GM15510 (cell line): ENCODE results near the gene ARF6.

Experiments
- POLR2A ChIP-seq: IDR thresholded peaks from 3 replicates; pipeline ENCODE4 v1.6.1; 2011; ENCODE audit warnings: borderline replicate concordance; ENCODE audit not compliant: insufficient read length; ENCODE audit errors: extremely low read depth

The ARF6 gene

DNA sequence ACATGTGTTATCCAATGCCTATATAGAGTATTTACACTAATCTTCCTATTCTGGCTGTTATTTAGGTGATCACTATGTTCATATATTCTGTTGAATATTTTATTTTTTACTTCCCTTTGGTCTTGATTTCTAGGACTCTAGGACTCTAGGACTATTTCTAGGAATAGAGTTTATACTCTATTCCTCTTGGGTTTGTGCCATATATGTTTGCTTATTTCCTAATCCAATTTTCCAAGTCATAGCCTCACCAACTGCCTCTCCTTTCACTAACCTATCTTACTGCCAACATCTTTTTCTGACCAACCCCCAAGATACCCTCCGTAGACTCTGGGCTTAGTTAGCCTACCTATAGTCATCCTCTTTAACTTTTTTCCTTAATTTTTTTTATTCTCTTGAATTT, 28.5 kb downstream of the ARF6 start:
- no peak for TF ChIP-seq POLR2A

DNA sequence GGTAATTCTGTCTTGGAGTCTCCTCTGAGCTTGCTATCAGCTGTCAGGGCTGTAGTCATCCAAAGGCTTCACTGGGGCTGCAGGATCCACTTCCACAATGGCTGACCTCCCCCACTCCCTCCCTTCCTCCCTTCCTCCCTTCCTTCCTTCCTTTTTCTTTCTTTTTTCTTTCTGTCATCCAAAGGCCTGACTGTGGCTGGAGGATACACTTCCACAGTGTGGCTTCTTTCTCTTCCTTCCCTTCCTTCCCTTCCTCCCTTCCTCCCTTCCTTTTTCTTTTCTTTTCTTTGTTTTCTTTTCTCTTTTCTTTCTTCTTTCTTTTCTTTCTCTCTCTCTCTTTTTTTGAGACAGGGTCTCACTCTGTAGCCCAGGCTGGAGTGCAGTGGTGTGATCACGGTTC, 30.6 kb downstream of the ARF6 start:
- TF ChIP-seq POLR2A = no peak

DNA sequence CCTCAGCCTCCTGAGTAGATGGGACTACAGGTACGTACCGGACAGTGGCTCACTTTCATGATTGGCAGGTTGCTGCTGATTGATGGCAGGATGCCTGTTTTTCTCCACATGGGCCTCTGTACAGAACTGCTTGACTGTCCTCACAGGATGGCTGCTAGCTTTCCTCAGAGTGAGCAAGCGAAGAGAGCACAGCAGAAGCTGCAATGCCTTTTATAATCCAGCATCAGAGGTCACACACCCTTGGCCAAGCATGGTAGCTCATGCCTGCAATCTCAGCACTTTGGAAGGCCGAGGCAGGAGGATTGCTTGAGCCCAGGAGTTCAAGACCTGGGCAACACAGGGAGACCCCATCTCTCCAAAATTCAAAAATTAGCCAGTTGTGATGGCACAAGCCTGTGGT, 31.0 kb downstream of the ARF6 start:
- no peak for TF ChIP-seq POLR2A

DNA sequence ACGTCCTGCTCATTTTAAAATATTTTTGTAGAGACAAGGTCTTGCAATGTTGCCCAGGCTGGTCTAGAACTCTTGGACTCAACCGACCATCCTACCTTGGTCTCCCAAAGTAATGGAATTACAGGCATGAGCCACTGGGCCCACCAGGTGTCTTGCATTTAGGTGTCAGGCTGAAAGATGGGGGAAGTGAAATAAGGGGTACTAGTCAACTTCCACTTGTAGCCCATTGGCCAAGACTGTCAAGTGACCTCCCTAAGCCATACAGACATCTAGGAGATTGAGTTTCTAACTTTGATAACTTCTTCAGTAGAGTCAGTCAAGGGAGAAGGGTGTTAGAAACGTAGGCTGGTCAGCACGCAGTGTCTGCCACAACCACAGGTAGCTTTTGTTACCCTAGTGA, 32.0 kb downstream of the ARF6 start:
- no peak for TF ChIP-seq POLR2A

DNA sequence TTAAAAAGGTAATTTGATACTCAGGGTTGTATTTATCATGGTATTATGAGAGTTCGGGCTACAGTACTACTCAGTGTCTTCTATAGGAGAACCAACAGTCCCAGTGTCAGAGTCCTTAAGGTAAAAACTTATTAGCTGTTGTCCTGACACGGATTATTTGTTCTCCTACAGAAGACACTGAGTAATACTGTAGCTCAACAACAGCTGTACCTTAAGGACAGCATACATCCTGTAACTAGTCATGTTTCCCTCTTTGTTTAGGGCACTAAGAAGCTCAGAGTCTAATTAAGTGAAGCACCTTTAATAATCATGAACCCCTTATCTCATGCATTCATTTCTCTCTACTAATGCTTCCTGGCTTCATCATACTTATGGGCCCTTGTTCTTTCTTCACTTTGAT, 33.9 kb downstream of the ARF6 start:
- no peak for TF ChIP-seq POLR2A

DNA sequence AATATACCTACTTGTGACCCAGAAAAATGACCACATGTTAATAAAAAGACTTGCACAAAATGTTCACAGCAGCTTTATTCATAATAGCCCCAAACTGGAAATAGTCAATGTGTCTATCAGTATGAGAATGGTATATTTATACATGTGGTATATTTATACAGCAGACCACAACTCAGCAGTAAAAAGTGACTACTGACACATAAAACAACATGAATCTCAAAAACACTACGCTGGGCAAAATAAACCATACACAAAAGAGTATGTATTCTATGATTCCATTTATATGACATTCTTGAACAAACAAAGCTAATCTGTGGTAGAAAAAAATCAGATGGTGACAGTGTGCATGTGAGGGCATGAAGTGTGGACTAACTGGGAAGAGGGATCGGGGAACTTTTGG, 35.1 kb downstream of the ARF6 start:
- no peak for TF ChIP-seq POLR2A

DNA sequence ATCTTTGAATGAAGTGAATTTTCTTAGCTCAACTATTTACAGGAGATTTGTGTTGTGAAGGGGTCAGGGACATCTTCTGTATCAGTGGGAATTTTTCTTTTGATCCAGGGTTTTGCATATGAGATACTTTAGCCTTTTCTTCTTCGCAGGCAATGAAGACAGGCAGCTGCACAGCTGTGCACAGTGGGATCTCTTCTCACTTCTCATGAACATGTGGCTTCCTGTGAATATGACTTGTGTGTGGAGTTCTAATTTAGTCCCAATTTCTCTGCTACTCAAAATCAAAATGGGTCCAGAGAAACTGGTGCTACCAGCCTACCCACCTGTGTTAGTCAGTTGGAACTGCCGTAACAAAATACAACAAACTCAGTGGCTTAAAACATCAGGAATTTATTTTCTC, 37.8 kb downstream of the ARF6 start:
- TF ChIP-seq POLR2A = no peak

DNA sequence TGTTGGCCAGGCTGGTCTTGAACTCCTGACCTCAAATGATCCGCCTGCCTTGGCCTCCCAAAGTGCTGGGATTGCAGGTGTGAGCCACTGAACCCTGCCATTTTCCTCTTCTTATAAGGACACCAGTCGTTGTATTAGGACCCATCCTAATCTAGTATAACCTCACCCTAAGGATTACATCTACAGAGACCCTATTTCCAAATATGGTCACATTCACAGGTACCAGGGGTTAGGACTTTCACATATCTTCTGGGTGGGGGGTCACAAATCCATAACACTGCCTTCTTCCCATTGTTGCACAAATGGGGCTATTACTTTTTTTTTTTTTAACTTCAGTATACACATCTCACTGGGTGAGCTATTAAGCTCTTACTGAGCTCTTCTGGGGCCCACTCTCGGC, 38.6 kb downstream of the ARF6 start:
- no peak for TF ChIP-seq POLR2A

DNA sequence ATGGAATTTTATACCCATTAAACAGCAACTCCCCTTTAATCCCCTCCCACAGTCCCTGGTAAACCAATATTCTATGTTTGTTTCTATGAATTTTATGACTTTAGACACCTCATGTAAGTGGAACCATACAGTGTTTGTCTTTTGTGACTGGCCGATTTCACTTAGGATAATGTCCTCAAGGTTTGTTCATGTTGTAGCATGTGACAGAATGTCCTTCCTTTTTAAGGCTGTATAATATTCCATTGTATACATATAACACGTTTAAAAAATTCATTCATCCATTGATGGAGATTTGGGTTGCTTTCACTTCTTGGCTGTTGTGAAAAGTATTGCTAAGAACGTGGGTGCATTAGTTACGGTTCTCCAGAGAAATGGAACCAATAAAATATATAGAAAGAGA, 40.2 kb downstream of the ARF6 start:
- TF ChIP-seq POLR2A = no peak

DNA sequence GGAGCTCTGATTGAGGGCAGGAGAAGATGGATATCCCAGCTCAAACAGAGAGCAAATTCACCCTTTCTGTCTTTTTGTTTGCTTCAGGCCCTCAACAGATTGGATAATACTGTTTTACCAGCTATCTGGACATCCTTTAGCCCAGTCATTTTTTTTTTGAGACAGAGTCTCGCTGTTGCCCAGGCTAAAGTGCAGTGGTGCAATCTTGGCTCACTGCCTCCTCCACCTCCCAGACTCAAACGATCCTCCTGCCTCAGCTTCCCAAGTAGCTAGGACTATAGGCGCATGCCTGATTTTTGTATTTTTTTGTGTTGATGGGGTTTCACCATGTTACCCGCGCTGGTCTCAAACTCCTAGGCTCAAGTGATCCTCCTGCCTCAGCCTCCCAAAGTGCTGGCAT, 40.8 kb downstream of the ARF6 start:
- no peak for TF ChIP-seq POLR2A

DNA sequence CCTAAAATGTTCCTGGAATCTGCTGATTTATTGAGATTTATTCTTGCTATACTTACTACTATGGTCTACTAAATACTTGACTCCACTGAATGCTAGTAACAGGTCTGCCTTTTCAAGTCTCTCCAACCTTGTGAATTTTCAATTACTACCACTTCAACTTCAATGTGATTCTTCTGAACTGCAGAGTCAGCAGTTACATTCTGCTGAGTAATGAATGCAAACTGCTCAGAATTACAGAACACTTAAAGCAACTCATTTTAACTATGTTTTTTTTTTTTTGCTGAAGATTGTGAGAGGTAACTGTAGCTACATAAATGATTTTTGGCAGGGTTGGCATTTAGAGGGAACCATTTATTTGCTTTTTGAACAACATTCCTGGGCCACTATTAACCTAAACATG, 41.8 kb downstream of the ARF6 start:
- no peak for TF ChIP-seq POLR2A

DNA sequence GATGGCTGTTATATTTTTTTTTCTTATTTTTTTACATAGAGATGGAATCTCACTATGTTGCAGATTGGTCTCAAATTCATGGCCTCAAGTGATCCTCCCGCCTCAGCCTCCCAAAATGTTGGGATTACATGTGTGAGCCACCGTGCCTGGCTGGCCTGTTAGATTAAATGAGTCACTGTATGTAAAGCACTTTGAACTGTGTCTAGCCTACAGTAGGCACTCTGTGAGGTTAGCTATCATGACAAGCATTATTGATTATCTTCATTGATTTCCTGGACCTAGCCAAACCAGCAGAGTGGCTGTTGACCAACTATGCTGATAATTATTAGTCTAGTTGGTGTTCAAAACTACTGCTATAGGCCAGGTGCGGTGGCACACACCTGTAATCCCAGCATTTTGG, 42.6 kb downstream of the ARF6 start:
- no peak for TF ChIP-seq POLR2A

DNA sequence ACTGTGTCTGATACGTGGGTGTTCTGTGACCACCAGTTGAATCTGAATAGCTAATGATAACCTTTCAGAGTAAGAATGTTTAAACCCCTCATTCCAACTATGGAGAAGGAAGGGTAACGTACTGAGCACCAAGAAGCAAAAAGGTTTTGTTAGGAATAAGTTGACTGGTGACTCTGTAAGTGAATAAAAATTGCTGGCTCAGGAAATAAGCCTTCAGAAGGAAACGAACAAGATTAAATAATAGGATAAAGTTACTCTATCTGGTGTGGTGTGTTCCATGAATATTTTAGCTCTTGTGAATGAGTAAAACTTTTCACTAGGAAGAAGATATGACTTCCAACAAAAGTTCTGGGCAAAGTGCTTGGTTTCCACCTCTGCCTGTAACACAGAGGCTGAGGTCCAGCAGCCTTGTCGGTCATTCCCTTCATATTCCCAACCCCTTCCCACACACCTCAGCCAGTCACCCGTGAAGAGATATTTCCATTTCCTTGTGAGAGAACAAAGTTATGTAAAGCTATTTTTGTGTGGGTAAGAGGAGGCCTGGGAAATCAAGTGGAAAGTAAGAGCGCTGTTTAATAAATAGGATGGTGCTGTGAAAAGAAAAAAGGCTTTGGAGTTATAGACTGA, 47.1 kb downstream of the ARF6 start:
- TF ChIP-seq POLR2A = no peak

DNA sequence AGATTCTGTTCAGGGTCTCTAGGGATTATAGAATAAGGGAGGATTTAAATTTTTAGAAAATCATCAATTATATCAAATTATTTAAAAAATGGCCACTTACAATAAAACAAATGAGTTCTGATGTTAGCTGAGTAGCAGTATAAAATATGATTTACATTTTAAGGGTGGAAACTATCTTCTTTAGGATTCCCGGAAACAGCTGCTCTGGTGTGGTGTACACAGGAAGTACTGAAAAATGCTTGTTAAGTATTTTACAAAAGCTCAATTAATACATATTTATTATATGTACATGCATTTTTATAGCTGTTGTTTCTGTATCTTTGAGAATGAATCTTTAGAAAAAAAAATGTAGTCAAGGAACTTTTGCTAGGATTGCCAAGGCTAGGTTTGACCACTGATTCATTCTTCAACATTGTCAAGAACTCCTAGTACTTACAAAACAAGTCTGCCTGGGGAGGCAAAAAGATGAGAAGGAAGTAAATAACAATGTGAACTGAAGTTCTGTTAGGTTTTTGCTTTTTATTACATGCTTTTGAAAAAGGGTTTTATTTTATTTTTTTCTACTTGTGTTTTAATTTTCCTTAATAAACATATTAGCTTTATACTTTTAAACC, 48.0 kb downstream of the ARF6 start:
- no peak for TF ChIP-seq POLR2A

DNA sequence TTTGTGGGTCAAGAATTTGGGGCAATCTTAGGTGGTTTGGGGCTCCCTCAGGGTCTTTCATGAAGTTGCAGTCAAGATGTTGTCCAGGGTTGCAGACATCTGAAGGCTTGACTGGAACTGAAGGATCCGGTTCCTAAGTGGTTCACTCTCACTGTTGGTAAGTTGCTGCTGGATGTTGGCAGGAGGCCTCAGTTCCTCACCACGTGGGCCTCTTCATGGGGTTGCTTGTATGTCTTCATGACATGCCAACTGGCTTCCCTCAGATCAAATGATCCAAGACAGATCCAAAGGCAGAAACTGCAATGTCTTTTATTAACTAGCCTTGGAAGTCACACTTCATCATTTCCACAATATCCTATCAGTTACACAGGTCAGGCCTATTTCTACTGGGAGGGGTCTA, 49.2 kb downstream of the ARF6 start:
- TF ChIP-seq POLR2A = no peak

DNA sequence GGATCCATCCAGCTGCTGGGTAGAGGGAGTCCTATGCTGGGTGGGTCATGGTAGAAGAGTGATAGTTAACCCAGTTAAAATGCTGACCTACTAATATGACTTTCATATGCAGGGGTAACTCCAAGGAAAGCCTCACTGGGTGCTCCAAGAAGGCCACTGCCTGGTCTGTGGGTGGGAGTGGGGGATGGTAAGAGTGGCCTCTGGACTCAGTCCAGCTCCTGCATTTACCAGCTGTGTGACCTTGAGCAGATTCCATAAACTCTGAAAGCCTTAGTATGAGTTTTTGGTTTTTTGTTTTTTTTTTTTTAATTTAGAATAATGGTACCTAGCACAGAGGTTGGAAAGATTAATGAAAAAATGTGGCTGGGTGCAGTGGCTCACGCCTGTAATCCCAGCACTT, 51.6 kb downstream of the ARF6 start:
- no peak for TF ChIP-seq POLR2A

DNA sequence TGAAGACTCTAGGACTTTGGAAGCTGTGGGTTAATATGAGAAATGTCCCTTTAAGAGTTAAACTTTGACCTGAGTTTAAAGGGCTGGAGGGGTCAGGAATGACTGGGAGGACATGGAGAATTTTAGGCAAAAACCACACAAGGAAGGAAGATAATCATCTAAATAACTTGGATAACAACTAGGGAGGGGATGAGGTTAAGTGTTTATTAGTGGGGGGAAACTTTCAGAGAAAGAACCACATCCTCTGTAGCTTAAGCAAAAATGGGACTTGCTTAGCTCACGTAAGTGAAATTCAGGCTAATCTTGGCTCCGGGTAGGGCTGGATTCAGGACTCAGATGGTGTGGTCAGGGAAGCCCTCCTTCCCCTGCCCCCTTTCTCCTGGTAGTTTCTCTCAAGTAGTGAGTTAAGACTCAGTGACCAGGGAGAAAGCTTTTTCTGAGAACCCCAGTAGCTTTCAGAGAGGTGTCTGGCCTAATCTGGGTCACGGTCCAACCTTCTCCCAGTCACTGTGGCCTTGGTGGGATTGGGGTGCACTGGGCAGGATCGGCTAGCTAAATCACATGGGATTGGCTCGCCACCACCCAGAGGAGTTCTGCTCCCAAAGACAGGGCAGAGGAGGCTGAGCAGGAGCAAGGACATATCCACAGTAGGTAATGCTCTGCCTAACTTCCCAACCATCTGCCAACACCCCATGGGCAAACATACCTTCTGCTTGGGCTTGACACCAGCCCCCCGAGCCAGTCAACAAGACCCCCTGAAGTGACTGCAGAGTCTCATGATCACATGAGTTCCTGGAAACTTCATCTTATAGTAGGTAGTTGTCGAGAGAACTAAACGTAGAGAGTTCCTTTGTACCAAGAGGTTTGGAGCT, 52.8 kb downstream of the ARF6 start:
- TF ChIP-seq POLR2A = no peak
